ENCODE data around the gene TAS2R20. TPM values are rescaled to one million over a fixed set of nuclear protein-coding genes. Genes with fewer than 3 reads are reported as not detected.

TAS2R20 gene
- total RNA-seq, 1 experiment from 2014 or later = 1.3 TPM

- Mint-ChIP-seq H3K4me1 (0 out of 4 replicates have a peak, but pooled peaks cover 0 to 2% of the 10 kb centered on the region in 2 experiments), H3K36me3 (ENCODE audit: insufficient read depth in 1 of 3, low read depth in 3 of 3) (no peaks in the 10 kb centered on the region; a peak in 2 of 7 replicates), H3K4me3 (no peak overlapping the region), H3K9me3 (no peaks in the 10 kb centered on the region), H3K27ac (no peak overlapping the region), H3K27me3 (ENCODE audit: low read depth) (no peaks in the 10 kb centered on the region)
- Histone ChIP-seq H3K27ac (ENCODE audit: insufficient read length, low read depth, low read length) (no peak overlapping the region), H2BK5ac (ENCODE audit: insufficient read length, low read length) (no peak overlapping the region), H2BK120ac (ENCODE audit: low read depth, low read length, poor library complexity, severe bottlenecking) (no peak overlapping the region), H3K4me1 (ENCODE audit: insufficient read depth, low read length) (no peaks in the 10 kb centered on the region), H3K79me2 (ENCODE audit: insufficient read depth, low read length) (no peaks in the 10 kb centered on the region), H4K8ac (replicated peaks; ENCODE audit: insufficient read length, low read depth, low read length) (no peak overlapping the region), H3K9me3 (ENCODE audit: control insufficient read depth, low read depth, low read length) (no peaks in the 10 kb centered on the region), H3K56ac (ENCODE audit: insufficient read length, low read depth, low read length) (no peak overlapping the region), H2AFZ (ENCODE audit: low read length) (no peak overlapping the region), H2AK5ac (ENCODE audit: insufficient read length, low read length) (no peak overlapping the region), H3T11ph (ENCODE audit: low read length) (no peak overlapping the region), H2BK20ac (ENCODE audit: low read depth, low read length, poor library complexity, severe bottlenecking) (no peak overlapping the region), H3K4me2 (ENCODE audit: insufficient read depth, insufficient read length, low read length) (no peak overlapping the region), H3K23me2 (ENCODE audit: insufficient read length, low read depth, low read length, poor library complexity, severe bottlenecking) (no peaks in the 10 kb centered on the region), H2BK12ac (ENCODE audit: insufficient read length, low read depth, low read length) (no peak overlapping the region), H4K91ac (ENCODE audit: insufficient read length, low read depth, low read length) (no peak overlapping the region), H2BK15ac (ENCODE audit: low read depth, low read length) (no peak overlapping the region), H3K27me3 (ENCODE audit: insufficient read depth, low read length) (no peaks in the 10 kb centered on the region), H3K4ac (ENCODE audit: low read depth, low read length) (no peak overlapping the region), H3K14ac (ENCODE audit: insufficient read depth, low read length) (no peak overlapping the region), H4K5ac (ENCODE audit: insufficient read length, low read depth, low read length) (no peak overlapping the region), H3K18ac (ENCODE audit: insufficient read length, low read depth, low read length) (no peak overlapping the region), H3K9ac (ENCODE audit: extremely low read depth, insufficient read length, low read length) (no peak overlapping the region), H3K23ac (ENCODE audit: insufficient read length, low read depth, low read length) (no peak overlapping the region), H4K20me1 (ENCODE audit: control insufficient read depth, insufficient read depth, insufficient read length) (no peaks in the 10 kb centered on the region), H3K79me1 (ENCODE audit: insufficient read depth, low read depth, low read length, poor library complexity, severe bottlenecking) (no peaks in the 10 kb centered on the region)
- no peak for DNase-seq
- no peak for TF ChIP-seq CTCF (conservative IDR thresholded peaks at IDR 0.05)
Observed at GRCh38 chr12:11014234-11014633, 16.1 kb upstream of the TAS2R20 start.
